Measurements from ENCODE around the gene TRAPPC8.

Gene TRAPPC8

GRCh38 chr18:31840499-31840898, 102.4 kb downstream of the TRAPPC8 start:
- no peak for TF ChIP-seq SIN3A (IDR thresholded peaks at IDR 0.05; ENCODE audit: borderline replicate concordance, insufficient read depth, low read length)
- no peak for TF ChIP-seq POLR2AphosphoS5 (IDR thresholded peaks at IDR 0.05; ENCODE audit: low read depth, low read length)
- no peak for TF ChIP-seq FOXP2 (optimal IDR thresholded peaks at IDR 0.05; ENCODE audit: borderline replicate concordance, extremely low read depth, extremely low read length, insufficient read depth)
- TF ChIP-seq TAF1 (IDR thresholded peaks at IDR 0.05; ENCODE audit: borderline replicate concordance, insufficient read depth, low read length) = no peak
- TF ChIP-seq, protein P1, sequence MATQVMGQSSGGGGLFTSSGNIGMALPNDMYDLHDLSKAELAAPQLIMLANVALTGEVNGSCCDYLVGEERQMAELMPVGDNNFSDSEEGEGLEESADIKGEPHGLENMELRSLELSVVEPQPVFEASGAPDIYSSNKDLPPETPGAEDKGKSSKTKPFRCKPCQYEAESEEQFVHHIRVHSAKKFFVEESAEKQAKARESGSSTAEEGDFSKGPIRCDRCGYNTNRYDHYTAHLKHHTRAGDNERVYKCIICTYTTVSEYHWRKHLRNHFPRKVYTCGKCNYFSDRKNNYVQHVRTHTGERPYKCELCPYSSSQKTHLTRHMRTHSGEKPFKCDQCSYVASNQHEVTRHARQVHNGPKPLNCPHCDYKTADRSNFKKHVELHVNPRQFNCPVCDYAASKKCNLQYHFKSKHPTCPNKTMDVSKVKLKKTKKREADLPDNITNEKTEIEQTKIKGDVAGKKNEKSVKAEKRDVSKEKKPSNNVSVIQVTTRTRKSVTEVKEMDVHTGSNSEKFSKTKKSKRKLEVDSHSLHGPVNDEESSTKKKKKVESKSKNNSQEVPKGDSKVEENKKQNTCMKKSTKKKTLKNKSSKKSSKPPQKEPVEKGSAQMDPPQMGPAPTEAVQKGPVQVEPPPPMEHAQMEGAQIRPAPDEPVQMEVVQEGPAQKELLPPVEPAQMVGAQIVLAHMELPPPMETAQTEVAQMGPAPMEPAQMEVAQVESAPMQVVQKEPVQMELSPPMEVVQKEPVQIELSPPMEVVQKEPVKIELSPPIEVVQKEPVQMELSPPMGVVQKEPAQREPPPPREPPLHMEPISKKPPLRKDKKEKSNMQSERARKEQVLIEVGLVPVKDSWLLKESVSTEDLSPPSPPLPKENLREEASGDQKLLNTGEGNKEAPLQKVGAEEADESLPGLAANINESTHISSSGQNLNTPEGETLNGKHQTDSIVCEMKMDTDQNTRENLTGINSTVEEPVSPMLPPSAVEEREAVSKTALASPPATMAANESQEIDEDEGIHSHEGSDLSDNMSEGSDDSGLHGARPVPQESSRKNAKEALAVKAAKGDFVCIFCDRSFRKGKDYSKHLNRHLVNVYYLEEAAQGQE (IDR thresholded peaks at IDR 0.05; ENCODE audit: insufficient read depth in 1 of 2, low read depth in 2 of 2, low read length in 2 of 2) = no peak

DNA sequence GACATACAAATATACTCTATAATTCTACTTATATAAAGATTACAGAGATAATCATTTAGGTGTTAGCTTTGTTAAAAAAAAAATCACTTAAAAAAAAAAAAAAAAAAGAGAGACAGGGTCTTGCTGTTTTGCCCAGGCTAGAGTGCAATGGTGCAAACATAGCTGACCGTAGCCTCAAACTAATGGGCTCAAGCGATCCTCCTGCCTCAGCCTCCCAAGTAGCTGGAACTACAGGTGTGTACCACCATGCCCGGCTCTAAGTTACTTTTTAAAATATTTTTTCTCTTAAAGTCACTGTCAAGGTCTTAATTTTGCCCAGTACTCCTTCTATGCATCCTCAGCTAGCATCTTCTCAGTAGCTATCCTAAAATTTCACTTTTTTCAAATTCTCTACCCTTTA, 105.0 kb downstream of the TRAPPC8 start:
- TF ChIP-seq TAF1 (IDR thresholded peaks at IDR 0.05; ENCODE audit: borderline replicate concordance, insufficient read depth, low read length) (no peak), FOXP2 (optimal IDR thresholded peaks at IDR 0.05; ENCODE audit: borderline replicate concordance, extremely low read depth, extremely low read length, insufficient read depth) (no peak), SIN3A (IDR thresholded peaks at IDR 0.05; ENCODE audit: borderline replicate concordance, insufficient read depth, low read length) (no peak), POLR2AphosphoS5 (IDR thresholded peaks at IDR 0.05; ENCODE audit: low read depth, low read length) (no peak)
- TF ChIP-seq, protein P1 (IDR thresholded peaks at IDR 0.05; ENCODE audit: insufficient read depth in 1 of 2, low read depth in 2 of 2, low read length in 2 of 2) = no peak

- TF ChIP-seq TAF1 (IDR thresholded peaks at IDR 0.05; ENCODE audit: borderline replicate concordance, insufficient read depth, low read length) (no peak), POLR2AphosphoS5 (IDR thresholded peaks at IDR 0.05; ENCODE audit: low read depth, low read length) (no peak)
- TF ChIP-seq, protein P1 (IDR thresholded peaks at IDR 0.05; ENCODE audit: insufficient read depth in 1 of 2, low read depth in 2 of 2, low read length in 2 of 2) = no peak
Observed at GRCh38 chr18:31835528-31836133, 107.3 kb downstream of the TRAPPC8 start.

- no peak for TF ChIP-seq SIN3A (IDR thresholded peaks at IDR 0.05; ENCODE audit: borderline replicate concordance, insufficient read depth, low read length)
- TF ChIP-seq, protein P1 (IDR thresholded peaks at IDR 0.05; ENCODE audit: insufficient read depth in 1 of 2, low read depth in 2 of 2, low read length in 2 of 2) = no peak
- TF ChIP-seq POLR2AphosphoS5 (IDR thresholded peaks at IDR 0.05; ENCODE audit: low read depth, low read length) = no peak
- no peak for TF ChIP-seq TAF1 (IDR thresholded peaks at IDR 0.05; ENCODE audit: borderline replicate concordance, insufficient read depth, low read length)
- no peak for TF ChIP-seq FOXP2 (optimal IDR thresholded peaks at IDR 0.05; ENCODE audit: borderline replicate concordance, extremely low read depth, extremely low read length, insufficient read depth)
Observed at GRCh38 chr18:31831903-31832302, 111.0 kb downstream of the TRAPPC8 start.

GRCh38 chr18:31830686-31831085, 112.2 kb downstream of the TRAPPC8 start:
- TF ChIP-seq TAF1 (IDR thresholded peaks at IDR 0.05; ENCODE audit: borderline replicate concordance, insufficient read depth, low read length) (no peak), POLR2AphosphoS5 (IDR thresholded peaks at IDR 0.05; ENCODE audit: low read depth, low read length) (no peak), FOXP2 (optimal IDR thresholded peaks at IDR 0.05; ENCODE audit: borderline replicate concordance, extremely low read depth, extremely low read length, insufficient read depth) (no peak), SIN3A (IDR thresholded peaks at IDR 0.05; ENCODE audit: borderline replicate concordance, insufficient read depth, low read length) (no peak)
- TF ChIP-seq, protein P1 (IDR thresholded peaks at IDR 0.05; ENCODE audit: insufficient read depth in 1 of 2, low read depth in 2 of 2, low read length in 2 of 2) = no peak
